Colonic mucosa (tissue), 4 donors: ENCODE measurements around the gene CRELD1. TPM values are rescaled to one million over a fixed set of nuclear protein-coding genes. Genes with fewer than 3 reads are reported as not detected.
A peak's percentile ranks its signal among the peaks of the same experiment; 100 is the strongest.
"Not testable (repeated sequence)": the region's sequence is repeated elsewhere in the genome, so short reads cannot be mapped to it uniquely, and the experiment has no call there.

Experiments
- DNase-seq: peaks from one replicate; pipeline ENCODE4 v3.0.0-alpha.2; 2020
- H3K27ac ChIP-seq: fragments of 200-600 bp; one replicate; pipeline ENCODE4 v1.8.0; 2021
- H3K27me3 ChIP-seq: fragments of 200-600 bp; one replicate; pipeline ENCODE4 v1.8.0; 2021
- H3K36me3 ChIP-seq: fragments of 200-600 bp; one replicate; pipeline ENCODE4 v1.8.0; 2021
- H3K4me1 ChIP-seq: fragments of 200-600 bp; one replicate; pipeline ENCODE4 v1.8.0; 2021; ENCODE audit warnings: mild to moderate bottlenecking
- H3K4me3 ChIP-seq: fragments of 200-600 bp; one replicate; pipeline ENCODE4 v1.8.0; 2021
- H3K9ac ChIP-seq, 2 donors: one replicate each; pipeline ENCODE4 v1.7.0; 2013; ENCODE audit warnings: control low read depth in 2 of 2, low read depth in 2 of 2, low read length in 2 of 2
- H3K9me3 ChIP-seq: fragments of 200-600 bp; one replicate; pipeline ENCODE4 v1.8.0; 2021
- CTCF ChIP-seq: fragments of 200-600 bp; IDR thresholded peaks from one replicate; pipeline ENCODE4 v1.8.0; 2022; ENCODE audit warnings: antibody characterized with exemption, mild to moderate bottlenecking
- intact Hi-C: fragments of 100-400 bp; cut with DNase I; formaldehyde crosslinking; loops from one replicate; pipeline ENCODE4 v1.14.1; 2022
- total RNA-seq, 2 donors: library from RNA; stranded (reverse); fragmentation: NEBNext Ultra II Directional in 1 of 2; extraction: Animal tissue kit (Norgen Biotek cat#: 25700) in 1 of 2; gene quantifications; one replicate each; pipeline ENCODE4 v1.2.1, GENCODE V29; 2021
- donor health status: healthy.
- donor health status: DM: no; HTN: no; CAD: no.
- donor health status: DM: no; HTN: no; CAD: no.

The CRELD1 gene
- total RNA-seq, 2 donors from 2014 or later: 23.3 to 40.4 TPM

GRCh38 chr3:9934235-9934621 is 594 bp downstream of the CRELD1 start:
- Histone ChIP-seq H3K4me3 (peak overlapping the region; percentile 84), H3K27me3 (no peaks in the 10 kb centered on the region), H3K9ac (peak overlapping the region; percentile 94 to 95), H3K9me3 (no peaks in the 10 kb centered on the region), H3K4me1 (no peaks in the 10 kb centered on the region), H3K27ac (peak overlapping the region; percentile 95), H3K36me3 (no peaks in the 10 kb centered on the region)
- DNase-seq: peak; percentile 30
- intact Hi-C loops: no loop called here
- TF ChIP-seq CTCF: no peak

- Histone ChIP-seq H3K27ac (no peak overlapping the region), H3K36me3 (no peaks in the 10 kb centered on the region), H3K27me3 (no peaks in the 10 kb centered on the region), H3K4me3 (peak overlapping the region; percentile 84), H3K9ac (peak overlapping the region in 1 of 2 donors; percentile 94), H3K4me1 (no peaks in the 10 kb centered on the region), H3K9me3 (no peaks in the 10 kb centered on the region)
- intact Hi-C loops: no loop called here
- no peak for DNase-seq
- no peak for TF ChIP-seq CTCF
Observed at GRCh38 chr3:9934993-9935392, 1.4 kb downstream of the CRELD1 start.

- Histone ChIP-seq H3K27ac (no peak overlapping the region), H3K9me3 (no peaks in the 10 kb centered on the region), H3K4me1 (no peaks in the 10 kb centered on the region), H3K4me3 (no peak overlapping the region), H3K9ac (no peak overlapping the region), H3K27me3 (no peaks in the 10 kb centered on the region), H3K36me3 (no peaks in the 10 kb centered on the region)
- no peak for DNase-seq
- no peak for TF ChIP-seq CTCF
- intact Hi-C loops: no loop called here
Observed at GRCh38 chr3:9935966-9936510, 2.4 kb downstream of the CRELD1 start.

DNA sequence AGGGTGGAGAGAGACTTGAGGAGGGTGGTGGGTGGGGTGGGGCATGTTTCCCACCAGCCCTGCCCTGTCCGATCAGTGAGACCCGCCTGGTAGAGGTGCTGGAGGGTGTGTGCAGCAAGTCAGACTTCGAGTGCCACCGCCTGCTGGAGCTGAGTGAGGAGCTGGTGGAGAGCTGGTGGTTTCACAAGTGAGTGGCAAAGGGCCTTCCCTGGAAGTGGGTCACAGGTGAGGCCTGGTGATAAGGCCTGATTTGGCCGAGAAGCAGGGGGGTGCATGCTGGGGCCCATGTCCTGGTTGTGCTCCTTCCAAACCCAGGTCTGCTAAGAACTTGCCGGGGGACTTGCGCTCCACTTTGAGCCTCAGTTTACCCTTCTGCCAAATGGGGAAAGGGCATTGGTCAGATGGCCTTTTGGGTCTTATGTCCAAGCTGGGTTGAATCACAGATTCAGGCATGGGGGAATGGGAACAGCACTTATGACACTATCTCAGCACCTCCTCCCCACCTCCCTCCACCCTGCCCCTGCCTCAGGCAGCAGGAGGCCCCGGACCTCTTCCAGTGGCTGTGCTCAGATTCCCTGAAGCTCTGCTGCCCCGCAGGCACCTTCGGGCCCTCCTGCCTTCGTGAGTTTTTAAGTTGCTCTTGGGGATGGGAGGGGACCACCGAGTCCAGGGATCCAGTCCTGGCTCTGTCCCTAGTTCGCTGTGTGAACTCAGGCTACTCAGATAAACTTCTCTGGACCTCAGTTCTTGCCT is 4.0 kb downstream of the CRELD1 start:
- no peak for DNase-seq
- no peak overlapping the region for H3K9ac ChIP-seq
- H3K4me1 ChIP-seq: no peaks in the 10 kb centered on the region
- no peak overlapping the region for H3K4me3 ChIP-seq
- no peaks in the 10 kb centered on the region for H3K27me3 ChIP-seq
- no peaks in the 10 kb centered on the region for H3K36me3 ChIP-seq
- no peaks in the 10 kb centered on the region for H3K9me3 ChIP-seq
- no peak for TF ChIP-seq CTCF
- intact Hi-C loops: no loop called here
- H3K27ac ChIP-seq: no peak overlapping the region

DNA sequence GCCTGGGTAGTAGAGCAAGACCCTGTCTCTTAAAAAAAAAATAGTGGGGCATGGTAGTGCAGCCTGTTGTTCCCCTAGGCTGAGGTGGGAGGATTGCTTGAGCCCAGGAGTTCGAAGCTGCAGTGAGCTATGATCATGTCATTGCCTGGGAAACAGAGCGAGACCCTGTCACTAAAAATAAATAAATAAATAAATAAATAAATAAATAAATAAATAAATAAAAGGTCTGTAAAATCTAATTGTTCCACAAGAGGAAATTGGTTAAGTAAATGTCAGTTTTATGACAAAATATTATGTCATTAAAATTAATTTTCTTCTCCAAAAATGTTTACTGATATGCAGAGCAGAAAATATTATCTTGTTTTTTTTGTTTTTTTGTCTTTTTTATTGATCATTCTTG is 5.3 kb downstream of the CRELD1 start:
- Histone ChIP-seq H3K9me3 (no peaks in the 10 kb centered on the region), H3K9ac (no peak overlapping the region), H3K36me3 (no peaks in the 10 kb centered on the region), H3K27ac (no peak overlapping the region), H3K27me3 (no peaks in the 10 kb centered on the region), H3K4me3 (no peak overlapping the region), H3K4me1 (no peaks in the 10 kb centered on the region)
- intact Hi-C loops: no loop called here
- no peak for TF ChIP-seq CTCF
- no peak for DNase-seq

GRCh38 chr3:9939906-9940305 is 6.3 kb downstream of the CRELD1 start:
- DNase-seq, H3K9me3 ChIP-seq, H3K27me3 ChIP-seq, intact Hi-C loops, H3K36me3 ChIP-seq, H3K4me3 ChIP-seq, H3K4me1 ChIP-seq, H3K9ac ChIP-seq, H3K27ac ChIP-seq: not testable (repeated sequence)
